ENCODE measurements around the gene SLC30A10. TPM values are rescaled to one million over a fixed set of nuclear protein-coding genes. Genes with fewer than 3 reads are reported as not detected.

Gene SLC30A10
- total RNA-seq, 1 donor from 2014 or later, result 0.63 TPM

DNA sequence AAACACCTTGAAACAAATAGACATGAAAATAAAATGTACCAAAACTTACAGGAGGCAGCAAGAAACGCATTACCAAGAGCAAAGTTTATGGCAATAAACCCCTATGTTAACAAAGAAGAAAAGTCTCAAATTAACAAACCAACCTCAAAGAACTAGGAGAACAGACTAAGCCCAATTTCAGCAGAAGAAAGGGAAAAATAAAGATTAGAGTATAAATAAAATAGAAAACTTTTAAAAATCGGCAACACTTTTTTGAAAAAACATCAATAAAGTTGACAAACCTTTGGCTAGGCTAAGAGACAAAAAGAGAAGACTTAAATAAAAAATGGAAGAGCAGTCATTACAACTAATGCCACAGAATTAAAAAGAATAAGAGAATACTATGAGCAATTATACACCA lies 42.7 kb downstream of the SLC30A10 start:
- Mint-ChIP-seq H3K4me3 (no peak overlapping the region), H3K9me3 (peaks cover 6% of the 10 kb centered on the region), H3K4me1 (peaks cover 21% of the 10 kb centered on the region), H3K36me3 (ENCODE audit: low read depth) (peaks cover 3% of the 10 kb centered on the region), H3K27ac (ENCODE audit: unreplicated experiment) (no peak overlapping the region), H3K27me3 (ENCODE audit: low read depth) (peaks cover 2% of the 10 kb centered on the region)
- DNase-seq (ENCODE audit: low read depth, low spot score), result no peak
- TF ChIP-seq, protein P1, sequence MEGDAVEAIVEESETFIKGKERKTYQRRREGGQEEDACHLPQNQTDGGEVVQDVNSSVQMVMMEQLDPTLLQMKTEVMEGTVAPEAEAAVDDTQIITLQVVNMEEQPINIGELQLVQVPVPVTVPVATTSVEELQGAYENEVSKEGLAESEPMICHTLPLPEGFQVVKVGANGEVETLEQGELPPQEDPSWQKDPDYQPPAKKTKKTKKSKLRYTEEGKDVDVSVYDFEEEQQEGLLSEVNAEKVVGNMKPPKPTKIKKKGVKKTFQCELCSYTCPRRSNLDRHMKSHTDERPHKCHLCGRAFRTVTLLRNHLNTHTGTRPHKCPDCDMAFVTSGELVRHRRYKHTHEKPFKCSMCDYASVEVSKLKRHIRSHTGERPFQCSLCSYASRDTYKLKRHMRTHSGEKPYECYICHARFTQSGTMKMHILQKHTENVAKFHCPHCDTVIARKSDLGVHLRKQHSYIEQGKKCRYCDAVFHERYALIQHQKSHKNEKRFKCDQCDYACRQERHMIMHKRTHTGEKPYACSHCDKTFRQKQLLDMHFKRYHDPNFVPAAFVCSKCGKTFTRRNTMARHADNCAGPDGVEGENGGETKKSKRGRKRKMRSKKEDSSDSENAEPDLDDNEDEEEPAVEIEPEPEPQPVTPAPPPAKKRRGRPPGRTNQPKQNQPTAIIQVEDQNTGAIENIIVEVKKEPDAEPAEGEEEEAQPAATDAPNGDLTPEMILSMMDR (conservative IDR thresholded peaks at IDR 0.05), result no peak

DNA sequence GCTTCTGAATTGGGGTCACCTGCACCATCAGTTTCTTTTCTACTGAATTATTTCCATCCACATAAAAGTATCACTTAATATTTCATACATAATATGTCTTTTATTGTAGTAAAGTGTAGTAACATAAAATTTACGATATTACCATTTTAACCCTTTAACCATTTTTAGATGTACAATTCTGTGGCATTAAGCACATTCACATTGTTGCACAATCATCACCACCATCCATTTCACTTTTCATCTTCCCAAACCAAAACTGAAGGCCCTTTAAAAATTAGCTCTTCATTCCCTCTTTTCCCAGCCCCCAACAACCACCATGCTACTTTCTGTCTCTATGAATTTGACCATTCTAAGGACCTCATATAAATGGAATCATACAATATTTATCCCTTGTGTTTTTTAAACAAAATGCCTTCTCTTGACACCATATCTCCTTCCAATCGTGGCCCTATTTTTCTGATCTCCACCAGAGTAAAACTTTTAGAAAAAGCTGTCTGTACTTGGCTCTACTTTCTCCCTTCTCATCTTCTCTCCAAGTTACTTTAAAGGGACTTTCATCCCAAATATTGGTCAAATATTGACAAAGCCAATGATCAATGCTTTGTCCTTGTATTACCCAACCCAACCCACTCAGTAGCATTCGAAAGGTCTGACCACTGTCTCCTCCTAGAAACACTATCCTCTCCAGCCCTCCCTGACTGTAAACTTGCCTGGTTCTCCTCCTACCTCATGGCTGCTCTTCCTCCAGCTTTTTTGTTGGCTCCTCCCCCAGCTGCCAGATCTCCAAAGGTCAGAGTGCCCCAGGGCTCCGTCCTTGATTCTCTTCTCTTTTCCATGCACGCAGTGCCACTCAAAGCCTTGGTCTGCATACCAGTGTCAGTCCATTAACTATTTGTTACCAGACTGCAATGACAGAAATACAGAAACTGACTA lies 44.7 kb downstream of the SLC30A10 start:
- H3K9me3 Mint-ChIP-seq, result peaks cover 6% of the 10 kb centered on the region
- H3K27me3 Mint-ChIP-seq (ENCODE audit: low read depth), result no peaks in the 10 kb centered on the region
- TF ChIP-seq, protein P1 (conservative IDR thresholded peaks at IDR 0.05), result no peak
- peaks cover 21% of the 10 kb centered on the region for H3K4me1 Mint-ChIP-seq
- peak overlapping the region; percentile 3 for H3K27ac Mint-ChIP-seq (ENCODE audit: unreplicated experiment)
- peak; percentile 56 for DNase-seq (ENCODE audit: low read depth, low spot score)
- peaks cover 3% of the 10 kb centered on the region for H3K36me3 Mint-ChIP-seq (ENCODE audit: low read depth)
- peak overlapping the region; percentile 10 for H3K4me3 Mint-ChIP-seq

DNA sequence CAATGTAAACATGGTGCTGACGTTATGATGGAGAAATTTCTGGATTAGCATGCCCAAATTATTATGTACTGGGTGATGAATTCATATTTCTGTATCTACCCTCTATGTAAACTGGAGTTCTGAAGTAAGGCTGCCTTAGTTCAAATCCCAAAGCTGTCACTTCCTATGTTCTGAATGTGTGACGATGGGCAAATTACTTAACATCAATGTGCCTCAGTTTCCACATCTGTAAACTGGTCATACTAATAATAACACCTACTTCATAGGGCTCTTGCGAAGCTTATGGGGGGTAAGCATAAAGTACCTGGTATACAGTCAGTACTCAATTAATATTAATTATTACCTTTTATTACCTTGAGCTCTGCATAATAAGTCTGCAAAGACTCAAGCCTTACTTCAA lies 45.6 kb downstream of the SLC30A10 start:
- no peak overlapping the region for H3K27ac Mint-ChIP-seq (ENCODE audit: unreplicated experiment)
- H3K27me3 Mint-ChIP-seq (ENCODE audit: low read depth), result peaks cover 2% of the 10 kb centered on the region
- no peak overlapping the region for H3K4me3 Mint-ChIP-seq
- peaks cover 21% of the 10 kb centered on the region for H3K4me1 Mint-ChIP-seq
- DNase-seq (ENCODE audit: low read depth, low spot score), result no peak
- peaks cover 6% of the 10 kb centered on the region for H3K9me3 Mint-ChIP-seq
- TF ChIP-seq, protein P1 (conservative IDR thresholded peaks at IDR 0.05), result no peak
- H3K36me3 Mint-ChIP-seq (ENCODE audit: low read depth), result peaks cover 3% of the 10 kb centered on the region

GRCh38 chr1:219882096-219882495 lies 46.3 kb downstream of the SLC30A10 start:
- TF ChIP-seq, protein P1 (conservative IDR thresholded peaks at IDR 0.05), result no peak
- H3K27me3 Mint-ChIP-seq (ENCODE audit: low read depth), result peaks cover 4% of the 10 kb centered on the region
- H3K4me1 Mint-ChIP-seq, result peaks cover 21% of the 10 kb centered on the region
- H3K4me3 Mint-ChIP-seq, result no peak overlapping the region
- peaks cover 6% of the 10 kb centered on the region for H3K9me3 Mint-ChIP-seq
- no peak for DNase-seq (ENCODE audit: low read depth, low spot score)
- H3K27ac Mint-ChIP-seq (ENCODE audit: unreplicated experiment), result no peak overlapping the region
- H3K36me3 Mint-ChIP-seq (ENCODE audit: low read depth), result peaks cover 3% of the 10 kb centered on the region

- Mint-ChIP-seq H3K9me3 (no peaks in the 10 kb centered on the region), H3K27me3 (ENCODE audit: low read depth) (peaks cover 4% of the 10 kb centered on the region)
Measured at GRCh38 chr1:219880765-219881457, 47.4 kb downstream of the SLC30A10 start.

More at GRCh38 chr1:219880765-219881457, 47.4 kb downstream of the SLC30A10 start:
- no peaks in the 10 kb centered on the region for H3K36me3 Mint-ChIP-seq (ENCODE audit: low read depth)
- no peak overlapping the region for H3K27ac Mint-ChIP-seq (ENCODE audit: unreplicated experiment)
- H3K4me1 Mint-ChIP-seq, result peaks cover 21% of the 10 kb centered on the region
- no peak for DNase-seq (ENCODE audit: low read depth, low spot score)
- TF ChIP-seq, protein P1 (conservative IDR thresholded peaks at IDR 0.05), result no peak
- H3K4me3 Mint-ChIP-seq, result no peak overlapping the region

Data from neural crest cell (in vitro differentiated cells).